Activated CD4-positive, alpha-beta T cell treated with anti-CD3 and anti-CD28 coated beads, Interleukin-2, amount 50 U/mL, for 24 hours (primary cell): ENCODE data around the gene NR1D2.
A peak's percentile ranks its signal among the peaks of the same experiment; 100 is the strongest.

ENCODE experiments used
- DNase-seq, 2 donors: peaks; one replicate each; pipeline ENCODE4 v3.0.0-alpha.2; 2020; ENCODE audit warnings: low read depth in 1 of 2, low spot score in 1 of 2

NR1D2 gene

GRCh38 chr3:23928524-23928923 lies 16.6 kb upstream of the NR1D2 start:
- DNase-seq = no peak

GRCh38 chr3:23931597-23931996 lies 13.5 kb upstream of the NR1D2 start:
- DNase-seq = no peak

- no peak for DNase-seq
These were observed 12.5 kb upstream of the NR1D2 start for GRCh38 chr3:23932571-23932970.

GRCh38 chr3:23934253-23934652 lies 10.8 kb upstream of the NR1D2 start:
- no peak for DNase-seq

GRCh38 chr3:23937296-23937695 lies 7.8 kb upstream of the NR1D2 start:
- no peak for DNase-seq

GRCh38 chr3:23938688-23939087 lies 6.4 kb upstream of the NR1D2 start:
- no peak for DNase-seq

GRCh38 chr3:23940775-23941174 lies 4.3 kb upstream of the NR1D2 start:
- DNase-seq = no peak

GRCh38 chr3:23941440-23941839 lies 3.6 kb upstream of the NR1D2 start:
- DNase-seq = no peak

GRCh38 chr3:23942546-23942945 lies 2.5 kb upstream of the NR1D2 start:
- DNase-seq = no peak

GRCh38 chr3:23944007-23944783 lies 891 bp upstream of the NR1D2 start:
- no peak for DNase-seq

GRCh38 chr3:23945663-23945912 lies 502 bp downstream of the NR1D2 start:
- DNase-seq = no peak

GRCh38 chr3:23945913-23946687 lies 1.0 kb downstream of the NR1D2 start:
- peak; percentile 94 to 97 for DNase-seq

- DNase-seq = no peak
These were observed 3.7 kb downstream of the NR1D2 start for GRCh38 chr3:23948761-23949160.

- no peak for DNase-seq
These were observed 4.7 kb downstream of the NR1D2 start for GRCh38 chr3:23949784-23950183.

GRCh38 chr3:23950293-23950692 lies 5.2 kb downstream of the NR1D2 start:
- no peak for DNase-seq

GRCh38 chr3:23952646-23953045 lies 7.6 kb downstream of the NR1D2 start:
- no peak for DNase-seq

GRCh38 chr3:23953523-23953922 lies 8.4 kb downstream of the NR1D2 start:
- no peak for DNase-seq

GRCh38 chr3:23954144-23954543 lies 9.1 kb downstream of the NR1D2 start:
- no peak for DNase-seq

- no peak for DNase-seq
These were observed 11.6 kb downstream of the NR1D2 start for GRCh38 chr3:23956701-23957100.

GRCh38 chr3:23959135-23959900 lies 14.2 kb downstream of the NR1D2 start:
- no peak for DNase-seq

GRCh38 chr3:23960649-23961048 lies 15.6 kb downstream of the NR1D2 start:
- DNase-seq = no peak

GRCh38 chr3:23961066-23961465 lies 16.0 kb downstream of the NR1D2 start:
- no peak for DNase-seq
